Measurements from ENCODE around the gene P4HA3.

The P4HA3 gene

GRCh38 chr11:74265256-74265655 lies 46.2 kb downstream of the P4HA3 start:
- DNase-seq (ENCODE audit: low read depth, low spot score): no peak

- no peak for DNase-seq (ENCODE audit: low read depth, low spot score)
Observed at GRCh38 chr11:74262725-74263124, 48.7 kb downstream of the P4HA3 start.

GRCh38 chr11:74257959-74258553 lies 53.4 kb downstream of the P4HA3 start:
- peak; percentile 68 for DNase-seq (ENCODE audit: low read depth, low spot score)

GRCh38 chr11:74256378-74257133 lies 54.9 kb downstream of the P4HA3 start:
- DNase-seq (ENCODE audit: low read depth, low spot score): no peak

GRCh38 chr11:74255741-74256375 lies 55.6 kb downstream of the P4HA3 start:
- DNase-seq (ENCODE audit: low read depth, low spot score): peak; percentile 83

- DNase-seq (ENCODE audit: low read depth, low spot score): no peak
Observed at GRCh38 chr11:74253361-74253760, 58.1 kb downstream of the P4HA3 start.

GRCh38 chr11:74249496-74249895 lies 61.9 kb downstream of the P4HA3 start:
- DNase-seq (ENCODE audit: low read depth, low spot score): no peak

- no peak for DNase-seq (ENCODE audit: low read depth, low spot score)
Observed at GRCh38 chr11:74248469-74248868, 63.0 kb downstream of the P4HA3 start.

- no peak for DNase-seq (ENCODE audit: low read depth, low spot score)
Observed at GRCh38 chr11:74238243-74238642, 73.2 kb downstream of the P4HA3 start.

GRCh38 chr11:74237541-74237940 lies 73.9 kb downstream of the P4HA3 start:
- no peak for DNase-seq (ENCODE audit: low read depth, low spot score)

GRCh38 chr11:74235121-74235520 lies 76.3 kb downstream of the P4HA3 start:
- no peak for DNase-seq (ENCODE audit: low read depth, low spot score)

- no peak for DNase-seq (ENCODE audit: low read depth, low spot score)
Observed at GRCh38 chr11:74233683-74234082, 77.8 kb downstream of the P4HA3 start.

GRCh38 chr11:74232311-74232950 lies 79.0 kb downstream of the P4HA3 start:
- DNase-seq (ENCODE audit: low read depth, low spot score): no peak

- no peak for DNase-seq (ENCODE audit: low read depth, low spot score)
Observed at GRCh38 chr11:74226907-74227306, 84.5 kb downstream of the P4HA3 start.

GRCh38 chr11:74225565-74225964 lies 85.9 kb downstream of the P4HA3 start:
- no peak for DNase-seq (ENCODE audit: low read depth, low spot score)

GRCh38 chr11:74221816-74222215 lies 89.6 kb downstream of the P4HA3 start:
- DNase-seq (ENCODE audit: low read depth, low spot score): no peak

- DNase-seq (ENCODE audit: low read depth, low spot score): no peak
Observed at GRCh38 chr11:74220376-74220775, 91.1 kb downstream of the P4HA3 start.

Measured in astrocyte of the hippocampus (primary cell).